GM20000 (cell line): ENCODE data around the gene WLS.

Source experiments
- DNase-seq: peaks from one replicate; pipeline ENCODE4 v3.0.0; 2012; ENCODE audit warnings: low spot score
- TF ChIP-seq, protein P1 (sequence below): IDR thresholded peaks from 2 replicates; pipeline ENCODE4 v1.5.1; 2012; ENCODE audit warnings: mild to moderate bottlenecking, control low read depth; ENCODE audit errors: extremely low read depth, missing control alignments

The WLS gene

DNA sequence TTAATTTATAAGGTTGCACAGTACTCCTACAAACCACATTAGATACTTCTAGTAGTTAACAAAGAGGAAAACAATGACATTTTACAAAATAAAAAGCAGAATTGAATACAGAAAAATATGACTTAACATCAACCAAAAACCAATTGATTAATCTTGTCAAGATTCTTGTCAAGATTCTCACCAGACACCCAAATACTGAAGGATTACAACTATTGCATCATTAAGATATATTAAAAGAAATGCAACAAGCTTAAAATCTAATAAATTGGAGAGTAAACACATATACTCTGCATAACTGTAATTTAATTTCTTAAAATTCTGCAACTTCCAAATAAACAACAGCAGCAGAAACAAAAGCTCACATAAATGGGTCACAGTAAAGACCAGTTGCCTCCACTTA, 4.7 kb downstream of the WLS start:
- no peak for DNase-seq
- TF ChIP-seq, protein P1, sequence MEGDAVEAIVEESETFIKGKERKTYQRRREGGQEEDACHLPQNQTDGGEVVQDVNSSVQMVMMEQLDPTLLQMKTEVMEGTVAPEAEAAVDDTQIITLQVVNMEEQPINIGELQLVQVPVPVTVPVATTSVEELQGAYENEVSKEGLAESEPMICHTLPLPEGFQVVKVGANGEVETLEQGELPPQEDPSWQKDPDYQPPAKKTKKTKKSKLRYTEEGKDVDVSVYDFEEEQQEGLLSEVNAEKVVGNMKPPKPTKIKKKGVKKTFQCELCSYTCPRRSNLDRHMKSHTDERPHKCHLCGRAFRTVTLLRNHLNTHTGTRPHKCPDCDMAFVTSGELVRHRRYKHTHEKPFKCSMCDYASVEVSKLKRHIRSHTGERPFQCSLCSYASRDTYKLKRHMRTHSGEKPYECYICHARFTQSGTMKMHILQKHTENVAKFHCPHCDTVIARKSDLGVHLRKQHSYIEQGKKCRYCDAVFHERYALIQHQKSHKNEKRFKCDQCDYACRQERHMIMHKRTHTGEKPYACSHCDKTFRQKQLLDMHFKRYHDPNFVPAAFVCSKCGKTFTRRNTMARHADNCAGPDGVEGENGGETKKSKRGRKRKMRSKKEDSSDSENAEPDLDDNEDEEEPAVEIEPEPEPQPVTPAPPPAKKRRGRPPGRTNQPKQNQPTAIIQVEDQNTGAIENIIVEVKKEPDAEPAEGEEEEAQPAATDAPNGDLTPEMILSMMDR = no peak

DNA sequence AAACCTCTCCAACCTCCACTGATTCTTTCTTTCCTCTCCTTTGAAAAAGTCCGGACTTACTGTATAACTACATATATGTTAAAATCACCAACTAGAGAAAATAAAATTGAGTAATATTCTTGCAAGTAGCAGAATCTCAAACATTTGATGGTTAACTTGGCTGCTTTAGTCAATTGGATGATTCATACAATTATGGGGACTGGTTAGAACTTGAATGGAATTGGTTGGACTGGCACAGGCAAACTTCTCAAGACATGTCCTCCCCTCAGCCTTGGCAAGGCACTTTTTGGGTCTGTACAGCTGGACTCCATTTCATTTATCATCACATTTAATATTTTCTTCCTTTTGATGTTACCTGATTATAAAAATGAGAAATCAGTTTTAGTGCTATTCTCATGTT, 6.5 kb downstream of the WLS start:
- no peak for DNase-seq
- TF ChIP-seq, protein P1 = no peak

DNA sequence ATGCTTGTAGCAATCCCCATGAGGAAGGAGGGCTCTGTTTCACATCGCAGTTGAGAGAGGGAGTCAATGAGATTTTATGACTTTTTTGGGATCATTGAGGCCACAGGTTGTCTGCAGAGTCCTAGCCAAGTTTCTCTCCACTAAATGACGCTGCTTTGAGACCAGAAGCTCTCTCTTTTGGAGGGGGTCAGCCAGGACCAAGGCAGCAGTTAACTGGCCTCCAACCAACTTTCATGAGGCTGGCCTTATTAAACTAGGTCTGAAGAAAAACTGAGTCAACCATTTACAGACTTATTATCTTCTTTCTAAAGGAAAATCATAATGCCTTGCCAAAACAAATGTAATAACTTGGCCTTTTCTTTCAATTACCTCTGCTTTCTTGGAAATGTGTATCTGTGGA, 8.6 kb downstream of the WLS start:
- DNase-seq = no peak
- TF ChIP-seq, protein P1 = no peak

DNA sequence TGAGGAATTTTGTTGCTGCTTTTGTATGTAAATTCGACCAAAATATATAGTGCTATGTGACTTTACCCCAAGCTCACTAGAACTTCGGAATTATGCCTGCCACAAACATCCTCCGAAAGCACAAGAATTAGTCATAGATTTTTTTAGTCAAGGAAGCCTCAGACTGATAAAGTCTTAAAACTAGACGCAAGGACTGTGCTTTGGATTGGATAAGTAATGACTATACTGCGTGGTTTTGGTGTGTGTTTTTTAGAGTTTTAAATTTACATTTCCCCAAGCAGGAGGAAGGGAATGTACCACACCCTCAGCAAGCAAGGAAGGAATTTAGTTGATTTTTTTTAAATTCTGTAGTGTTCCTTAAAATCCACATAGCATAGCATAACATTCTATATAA, 10.3 kb downstream of the WLS start:
- TF ChIP-seq, protein P1 = no peak
- DNase-seq = no peak

DNA sequence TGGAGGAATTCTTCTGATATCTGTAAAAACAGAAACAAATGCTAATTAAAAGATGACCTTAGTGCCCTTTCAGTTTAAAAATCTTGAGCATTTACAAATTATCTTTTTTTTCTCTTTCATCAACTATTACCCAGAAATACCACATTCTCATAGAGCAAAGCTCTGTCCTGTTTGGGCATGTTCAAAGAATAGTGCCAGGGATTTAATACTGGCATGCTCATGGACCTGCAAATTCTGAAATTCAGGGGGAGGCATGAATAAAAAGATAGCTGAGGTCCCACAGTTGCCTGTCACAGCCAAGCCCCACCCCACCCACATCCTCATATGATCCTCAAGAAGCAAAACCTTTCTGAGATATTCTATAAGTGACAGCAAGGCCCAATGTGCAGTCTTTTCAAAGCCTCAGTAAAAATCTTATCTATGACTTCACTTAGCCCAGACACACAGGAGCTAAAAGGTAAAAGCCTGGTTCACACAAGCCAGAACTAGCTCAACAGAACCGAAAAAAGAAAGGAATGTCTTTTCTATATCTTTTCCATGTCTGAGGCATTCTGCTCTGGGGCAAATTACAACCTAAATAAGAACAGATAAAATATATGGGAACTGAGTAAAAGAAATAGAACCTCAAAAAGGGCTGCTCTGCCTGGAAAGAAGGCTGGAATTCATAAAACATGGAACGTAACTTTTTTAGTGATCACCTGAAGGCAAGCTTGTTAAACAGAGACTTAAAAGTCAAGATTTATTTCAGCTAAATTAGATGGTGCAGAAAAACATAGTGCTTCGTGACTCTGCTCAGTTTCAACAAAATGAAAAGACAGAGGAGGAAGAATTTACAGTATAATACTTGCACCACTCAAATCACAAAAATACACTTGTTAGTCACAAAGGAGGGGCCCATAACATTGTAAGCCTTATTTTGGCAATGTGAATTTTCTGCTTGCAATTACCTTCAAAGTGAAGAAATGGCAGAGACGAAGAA, 11.0 kb downstream of the WLS start:
- DNase-seq = no peak
- TF ChIP-seq, protein P1 = no peak

DNA sequence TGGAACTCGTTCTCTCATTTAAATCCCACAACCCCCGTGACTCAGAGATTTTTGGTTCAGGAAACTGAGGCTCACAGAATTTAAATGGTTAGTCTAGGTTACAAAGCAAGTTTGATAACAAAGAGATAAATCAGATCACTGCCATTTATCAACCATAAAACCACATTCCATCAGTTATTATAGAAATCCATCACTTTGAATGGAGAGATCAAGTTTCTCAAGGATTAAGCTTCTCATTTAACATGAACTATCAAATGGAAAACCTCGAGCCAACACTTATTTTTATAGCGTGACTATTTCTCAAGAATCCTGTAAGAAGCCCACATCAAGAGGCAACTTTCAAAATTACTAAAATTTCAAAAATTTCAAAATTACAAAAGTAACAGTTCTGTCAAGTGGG, 11.9 kb downstream of the WLS start:
- no peak for DNase-seq
- TF ChIP-seq, protein P1 = no peak

DNA sequence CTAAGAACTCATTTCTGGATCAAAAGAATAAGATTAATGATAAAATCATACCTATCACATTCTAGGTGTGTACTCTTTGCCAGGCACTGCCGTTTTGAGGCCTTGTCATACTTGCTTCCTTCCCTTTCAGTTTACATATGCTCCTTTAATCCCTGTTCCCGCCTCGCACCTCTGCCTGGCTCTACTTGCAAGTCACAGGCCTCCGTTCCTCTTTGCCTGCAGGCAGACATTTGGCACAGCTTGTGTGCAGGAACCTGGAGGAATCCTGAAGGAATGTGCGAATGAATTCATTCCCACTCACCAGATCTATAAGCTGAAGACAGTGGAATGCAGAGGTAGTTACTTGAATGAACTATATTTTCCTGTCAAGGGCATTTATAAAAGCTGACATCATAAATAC, 13.8 kb downstream of the WLS start:
- TF ChIP-seq, protein P1 = no peak
- DNase-seq = no peak
